Osteocyte (in vitro differentiated cells): ENCODE results near the gene ALKBH1. TPM values are rescaled to one million over a fixed set of nuclear protein-coding genes. Genes with fewer than 3 reads are reported as not detected.
"Not testable (repeated sequence)": the region's sequence is repeated elsewhere in the genome, so short reads cannot be mapped to it uniquely, and the experiment has no call there.

ENCODE experiments used
- DNase-seq: peaks from one replicate; pipeline ENCODE4 v3.0.0; 2021; ENCODE audit warnings: mixed read lengths; ENCODE audit not compliant: unreplicated experiment; ENCODE audit errors: extremely low spot score
- H3K27ac Mint-ChIP-seq: one replicate; pipeline ENCODE4 v1.8.0; 2021; ENCODE audit warnings: mild to moderate bottlenecking, mixed read lengths; ENCODE audit not compliant: unreplicated experiment
- H3K27me3 Mint-ChIP-seq: one replicate; pipeline ENCODE4 v1.8.0; 2021; ENCODE audit warnings: mixed read lengths; ENCODE audit not compliant: unreplicated experiment
- H3K36me3 Mint-ChIP-seq: one replicate; pipeline ENCODE4 v1.8.0; 2021; ENCODE audit warnings: mixed read lengths; ENCODE audit not compliant: unreplicated experiment
- H3K4me1 Mint-ChIP-seq: one replicate; pipeline ENCODE4 v1.8.0; 2021; ENCODE audit warnings: mixed read lengths; ENCODE audit not compliant: unreplicated experiment
- H3K4me3 Mint-ChIP-seq: one replicate; pipeline ENCODE4 v1.8.0; 2021; ENCODE audit warnings: mild to moderate bottlenecking, moderate library complexity, mixed read lengths; ENCODE audit not compliant: unreplicated experiment
- H3K9me3 Mint-ChIP-seq: one replicate; pipeline ENCODE4 v1.8.0; 2021; ENCODE audit warnings: mixed read lengths; ENCODE audit not compliant: unreplicated experiment
- CTCF ChIP-seq: fragments of 200-600 bp; sonication (generic); IDR thresholded peaks from 2 replicates; pipeline ENCODE4 v1.5.0; 2021; ENCODE audit warnings: antibody characterized with exemption, mild to moderate bottlenecking, moderate library complexity
- total RNA-seq: library from RNA; stranded (reverse); gene quantifications from 2 replicates; pipeline ENCODE4 v1.2.1, GENCODE V29; 2021

ALKBH1 gene
- total RNA-seq, 1 donor from 2014 or later = 10.5 TPM

- H3K4me1 Mint-ChIP-seq = peaks cover 5% of the 10 kb centered on the region
- no peaks in the 10 kb centered on the region for H3K36me3 Mint-ChIP-seq
- no peak for TF ChIP-seq CTCF
- H3K4me3 Mint-ChIP-seq = no peak overlapping the region
- H3K27ac Mint-ChIP-seq = no peak overlapping the region
- DNase-seq = no peak
- no peaks in the 10 kb centered on the region for H3K9me3 Mint-ChIP-seq
- H3K27me3 Mint-ChIP-seq = no peaks in the 10 kb centered on the region
These were observed 66.9 kb downstream of the ALKBH1 start for GRCh38 chr14:77640756-77641533.

DNA sequence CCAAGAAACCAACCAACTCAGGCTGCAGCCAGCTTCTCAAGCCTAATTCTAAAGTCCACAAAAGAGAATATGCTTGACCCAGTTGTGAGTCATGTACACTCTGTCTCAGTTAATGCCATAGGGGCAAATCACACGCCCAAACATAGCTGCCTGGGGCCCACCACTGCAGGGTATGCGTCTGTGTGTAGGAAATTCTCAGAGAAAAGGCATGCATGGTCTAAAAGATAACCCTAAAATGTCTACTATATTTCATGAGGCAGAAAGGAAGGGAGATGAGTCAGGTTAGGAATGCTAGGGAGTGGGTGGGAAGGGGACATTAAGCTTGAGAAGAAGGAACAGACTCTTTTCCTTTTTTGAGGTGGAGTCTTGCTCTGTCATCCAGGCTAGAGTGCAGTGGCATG is 69.1 kb downstream of the ALKBH1 start:
- peaks cover 5% of the 10 kb centered on the region for H3K4me1 Mint-ChIP-seq
- no peaks in the 10 kb centered on the region for H3K9me3 Mint-ChIP-seq
- no peaks in the 10 kb centered on the region for H3K36me3 Mint-ChIP-seq
- no peaks in the 10 kb centered on the region for H3K27me3 Mint-ChIP-seq
- peak overlapping the region; percentile 62 for H3K27ac Mint-ChIP-seq
- TF ChIP-seq CTCF = no peak
- DNase-seq = no peak
- H3K4me3 Mint-ChIP-seq = no peak overlapping the region

DNA sequence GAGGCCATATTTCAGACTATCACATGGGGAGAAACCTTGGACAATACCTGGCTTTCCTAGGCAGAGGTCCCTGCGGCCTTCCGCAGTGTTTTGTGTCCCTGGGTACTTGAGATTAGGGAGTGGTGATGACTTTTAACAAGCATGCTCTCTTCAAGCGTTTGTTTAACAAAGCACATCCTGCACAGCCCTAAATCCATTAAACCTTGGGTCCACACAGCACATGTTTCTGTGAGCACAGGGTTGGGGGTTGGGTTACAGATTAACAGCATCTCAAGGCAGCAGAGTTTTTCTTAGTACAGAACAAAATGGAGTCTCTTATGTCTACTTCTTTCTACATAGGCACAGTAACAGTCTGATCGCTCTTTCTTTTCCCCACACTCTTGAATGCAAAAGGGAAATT is 72.0 kb downstream of the ALKBH1 start:
- not testable (repeated sequence) for H3K9me3 Mint-ChIP-seq, DNase-seq, H3K27me3 Mint-ChIP-seq, H3K4me1 Mint-ChIP-seq, H3K4me3 Mint-ChIP-seq, H3K36me3 Mint-ChIP-seq, H3K27ac Mint-ChIP-seq

DNA sequence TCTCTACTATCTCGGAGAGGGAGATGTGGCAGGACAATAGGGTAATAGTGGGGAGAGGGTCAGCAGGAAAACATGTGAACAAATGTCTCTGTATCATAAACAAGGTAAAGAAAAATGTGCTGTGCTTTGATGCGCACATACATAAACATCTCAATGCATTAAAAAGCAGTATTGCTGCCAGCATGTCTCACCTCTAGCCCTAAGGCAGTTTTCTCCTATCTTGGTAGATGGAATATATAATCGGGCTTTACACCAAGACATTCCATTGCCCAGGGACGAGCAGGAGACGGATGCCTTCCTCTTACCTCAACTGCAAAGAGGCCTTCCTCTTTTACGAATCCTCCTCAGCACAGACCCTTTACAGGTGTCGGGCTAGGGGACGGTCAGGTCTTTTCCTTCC is 72.4 kb downstream of the ALKBH1 start:
- H3K27ac Mint-ChIP-seq, H3K27me3 Mint-ChIP-seq, H3K4me3 Mint-ChIP-seq, DNase-seq, H3K9me3 Mint-ChIP-seq, H3K36me3 Mint-ChIP-seq, H3K4me1 Mint-ChIP-seq: not testable (repeated sequence)

- Mint-ChIP-seq H3K4me1 (no peaks in the 10 kb centered on the region), H3K27me3 (peaks cover 13% of the 10 kb centered on the region), H3K9me3 (peaks cover 9% of the 10 kb centered on the region), H3K36me3 (no peaks in the 10 kb centered on the region), H3K4me3 (no peak overlapping the region), H3K27ac (no peak overlapping the region)
- TF ChIP-seq CTCF = no peak
- DNase-seq = no peak
These were observed 77.7 kb downstream of the ALKBH1 start for GRCh38 chr14:77630111-77630510.

DNA sequence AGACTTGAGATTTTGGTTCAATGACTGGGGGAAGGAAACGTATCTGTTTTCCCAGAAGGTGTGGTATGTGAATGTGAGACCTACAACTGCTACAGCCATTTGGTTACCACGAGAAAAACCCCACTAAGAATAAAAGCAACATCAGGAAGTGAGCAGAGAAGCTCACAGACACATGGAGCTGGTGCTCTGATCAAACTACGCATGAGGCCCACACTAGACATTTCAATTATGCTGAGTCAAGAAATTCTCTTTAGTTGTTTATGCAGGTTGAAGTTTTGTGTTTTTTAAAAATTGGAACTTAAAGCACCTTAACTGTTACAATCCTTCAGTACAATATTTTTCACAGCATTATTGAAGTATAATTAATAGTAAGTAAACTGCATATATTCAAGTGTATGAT is 82.5 kb downstream of the ALKBH1 start:
- no peak for TF ChIP-seq CTCF
- DNase-seq = no peak
- no peak overlapping the region for H3K27ac Mint-ChIP-seq
- H3K4me3 Mint-ChIP-seq = no peak overlapping the region
- H3K4me1 Mint-ChIP-seq = no peaks in the 10 kb centered on the region
- peaks cover 23% of the 10 kb centered on the region for H3K27me3 Mint-ChIP-seq
- H3K36me3 Mint-ChIP-seq = no peaks in the 10 kb centered on the region
- H3K9me3 Mint-ChIP-seq = peaks cover 9% of the 10 kb centered on the region
